Osteoblast (primary cell): ENCODE measurements around the gene AGO1. TPM values are rescaled to one million over a fixed set of nuclear protein-coding genes. Genes with fewer than 3 reads are reported as not detected.
A peak's percentile ranks its signal among the peaks of the same experiment; 100 is the strongest.
"Not testable (repeated sequence)": the region's sequence is repeated elsewhere in the genome, so short reads cannot be mapped to it uniquely, and the experiment has no call there.

Source experiments
- DNase-seq: peaks from one replicate; pipeline ENCODE4 v3.0.0; 2011; ENCODE audit warnings: low spot score, mixed read lengths; ENCODE audit not compliant: insufficient read length; ENCODE audit errors: missing footprints
- H2AFZ ChIP-seq: 2 replicates; pipeline ENCODE4 v1.6.0; 2011; ENCODE audit warnings: mild to moderate bottlenecking, low read length
- H3K27ac ChIP-seq: 2 replicates; pipeline ENCODE4 v1.5.1; 2011; ENCODE audit warnings: mild to moderate bottlenecking, low read depth, low read length, moderate library complexity
- H3K27me3 ChIP-seq: 2 replicates; pipeline ENCODE4 v1.6.0; 2012; ENCODE audit warnings: mild to moderate bottlenecking, control low read depth, inconsistent platforms, low read length, moderate library complexity; ENCODE audit not compliant: insufficient read depth
- H3K36me3 ChIP-seq: 2 replicates; pipeline ENCODE4 v1.5.1; 2011; ENCODE audit warnings: mild to moderate bottlenecking, low read length, control low read depth, moderate library complexity; ENCODE audit not compliant: insufficient read depth
- H3K4me1 ChIP-seq: 2 replicates; pipeline ENCODE4 v1.5.1; 2011; ENCODE audit warnings: mild to moderate bottlenecking, low read length, control low read depth, moderate library complexity; ENCODE audit not compliant: insufficient read depth
- H3K4me2 ChIP-seq: 2 replicates; pipeline ENCODE4 v1.6.0; 2011; ENCODE audit warnings: mild to moderate bottlenecking, low read length; ENCODE audit not compliant: insufficient read depth
- H3K4me3 ChIP-seq: fragments of 200-600 bp; sonication (generic); 3 replicates; pipeline ENCODE4 v1.5.1; 2012; ENCODE audit warnings: mild to moderate bottlenecking, low read length, inconsistent platforms; ENCODE audit not compliant: insufficient read depth
- H3K79me2 ChIP-seq: 2 replicates; pipeline ENCODE4 v1.6.0; 2012; ENCODE audit warnings: mild to moderate bottlenecking, low read length, control low read depth, inconsistent platforms; ENCODE audit not compliant: insufficient read depth
- H3K9me3 ChIP-seq: 2 replicates; pipeline ENCODE4 v1.5.1; 2011; ENCODE audit warnings: low read depth, low read length, control low read depth
- H4K20me1 ChIP-seq: 2 replicates; pipeline ENCODE4 v1.6.0; 2012; ENCODE audit warnings: mild to moderate bottlenecking, low read length, control low read depth; ENCODE audit not compliant: insufficient read depth
- CTCF ChIP-seq: IDR thresholded peaks from 2 replicates; pipeline ENCODE4 v1.5.1; 2011; ENCODE audit warnings: mild to moderate bottlenecking, low read depth, low read length, moderate library complexity; ENCODE audit errors: extremely low read depth
- total RNA-seq: library from RNA; depleted of rRNA; stranded (reverse); fragments of >200 nt; gene quantifications from 2 replicates; pipeline ENCODE4 v1.2.3, GENCODE V29; 2012

The AGO1 gene
- total RNA-seq, 1 donor, result 20.6 TPM

- Histone ChIP-seq H3K79me2 (peaks cover 31% of the 10 kb centered on the region), H3K9me3 (no peaks in the 10 kb centered on the region), H3K4me3 (no peak overlapping the region), H3K27me3 (no peaks in the 10 kb centered on the region), H3K36me3 (peaks cover 12% of the 10 kb centered on the region), H3K27ac (no peak overlapping the region), H2AFZ (no peak overlapping the region), H4K20me1 (peaks cover 31% of the 10 kb centered on the region), H3K4me2 (no peak overlapping the region), H3K4me1 (peaks cover 4% of the 10 kb centered on the region)
- TF ChIP-seq CTCF, result no peak
- DNase-seq, result peak; percentile 62
Observed at GRCh38 chr1:35888255-35888654, 5.2 kb downstream of the AGO1 start.

- not testable (repeated sequence) for H3K9me3 ChIP-seq, H3K27me3 ChIP-seq, H2AFZ ChIP-seq, H3K4me3 ChIP-seq, H3K27ac ChIP-seq, H3K4me2 ChIP-seq, H3K4me1 ChIP-seq, DNase-seq
- Histone ChIP-seq H3K79me2 (peaks cover 25% of the 10 kb centered on the region), H3K36me3 (peaks cover 16% of the 10 kb centered on the region), H4K20me1 (peaks cover 31% of the 10 kb centered on the region)
Observed at GRCh38 chr1:35888981-35889380, 6.0 kb downstream of the AGO1 start.

GRCh38 chr1:35893051-35893879 lies 10.3 kb downstream of the AGO1 start:
- no peak overlapping the region for H3K4me3 ChIP-seq
- peaks cover 3% of the 10 kb centered on the region for H4K20me1 ChIP-seq
- peaks cover 27% of the 10 kb centered on the region for H3K36me3 ChIP-seq
- H3K4me1 ChIP-seq, result no peaks in the 10 kb centered on the region
- TF ChIP-seq CTCF, result no peak
- H3K4me2 ChIP-seq, result no peak overlapping the region
- H3K9me3 ChIP-seq, result no peaks in the 10 kb centered on the region
- H2AFZ ChIP-seq, result no peak overlapping the region
- DNase-seq, result no peak
- no peaks in the 10 kb centered on the region for H3K27me3 ChIP-seq
- H3K79me2 ChIP-seq, result no peaks in the 10 kb centered on the region
- H3K27ac ChIP-seq, result no peak overlapping the region

- no peak for TF ChIP-seq CTCF
- Histone ChIP-seq H3K27me3 (no peaks in the 10 kb centered on the region), H4K20me1 (no peaks in the 10 kb centered on the region), H3K4me3 (no peak overlapping the region), H3K9me3 (no peaks in the 10 kb centered on the region), H3K79me2 (no peaks in the 10 kb centered on the region), H2AFZ (no peak overlapping the region), H3K4me1 (no peaks in the 10 kb centered on the region), H3K27ac (no peak overlapping the region), H3K36me3 (peaks cover 27% of the 10 kb centered on the region), H3K4me2 (no peak overlapping the region)
- peak; percentile 66 for DNase-seq
Observed at GRCh38 chr1:35894183-35894582, 11.2 kb downstream of the AGO1 start.
